PFSK-1 (cell line): ENCODE data around the gene MX2.

ENCODE experiments used
- FOXP2 ChIP-seq: optimal IDR thresholded peaks from 2 replicates; pipeline ENCODE3; 2011; ENCODE audit warnings: borderline replicate concordance, control low read depth, inconsistent platforms; ENCODE audit not compliant: insufficient read depth; ENCODE audit errors: extremely low read length, extremely low read depth
- POLR2AphosphoS5 ChIP-seq: IDR thresholded peaks from 2 replicates; pipeline ENCODE4 v1.6.1; 2012; ENCODE audit warnings: low read depth, mild to moderate bottlenecking, control low read depth, low read length, moderate library complexity
- SIN3A ChIP-seq: IDR thresholded peaks from 2 replicates; pipeline ENCODE4 v1.6.1; 2012; ENCODE audit warnings: mild to moderate bottlenecking, low read length, moderate library complexity, borderline replicate concordance; ENCODE audit not compliant: insufficient read depth
- TAF1 ChIP-seq: IDR thresholded peaks from 2 replicates; pipeline ENCODE4 v1.6.1; 2012; ENCODE audit warnings: low read length, control low read depth, borderline replicate concordance; ENCODE audit not compliant: insufficient read depth
- TF ChIP-seq, protein P1 (sequence below), 2 experiments: IDR thresholded peaks; 2 replicates each; pipeline versions ENCODE4 v1.6.1 to v1.8.0; 2011 to 2012; ENCODE audit warnings: low read depth in 2 of 2, low read length in 2 of 2, control low read depth in 1 of 2, inconsistent platforms in 1 of 2, mild to moderate bottlenecking in 1 of 2, moderate library complexity in 1 of 2; ENCODE audit not compliant: insufficient read depth in 1 of 2

DNA sequence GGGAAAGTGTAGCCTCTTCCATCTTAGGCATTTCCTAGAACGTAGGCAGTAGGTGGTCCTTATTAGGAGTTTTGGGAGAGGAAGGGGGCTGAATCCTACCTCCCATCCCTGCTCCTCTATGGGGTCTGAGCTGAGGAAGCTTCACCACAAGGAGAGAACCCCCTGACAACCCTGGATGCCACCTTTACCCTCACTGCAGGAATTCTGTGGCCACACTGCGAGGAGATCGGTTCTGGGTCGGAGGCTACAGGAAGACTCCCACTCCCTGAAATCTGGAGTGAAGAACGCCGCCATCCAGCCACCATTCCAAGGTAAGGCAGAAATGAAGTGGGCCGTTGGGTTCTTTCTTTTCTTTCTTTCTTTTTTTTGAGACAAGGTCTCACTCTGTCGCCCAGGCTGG lies 65.7 kb downstream of the MX2 start:
- TF ChIP-seq, protein P1, sequence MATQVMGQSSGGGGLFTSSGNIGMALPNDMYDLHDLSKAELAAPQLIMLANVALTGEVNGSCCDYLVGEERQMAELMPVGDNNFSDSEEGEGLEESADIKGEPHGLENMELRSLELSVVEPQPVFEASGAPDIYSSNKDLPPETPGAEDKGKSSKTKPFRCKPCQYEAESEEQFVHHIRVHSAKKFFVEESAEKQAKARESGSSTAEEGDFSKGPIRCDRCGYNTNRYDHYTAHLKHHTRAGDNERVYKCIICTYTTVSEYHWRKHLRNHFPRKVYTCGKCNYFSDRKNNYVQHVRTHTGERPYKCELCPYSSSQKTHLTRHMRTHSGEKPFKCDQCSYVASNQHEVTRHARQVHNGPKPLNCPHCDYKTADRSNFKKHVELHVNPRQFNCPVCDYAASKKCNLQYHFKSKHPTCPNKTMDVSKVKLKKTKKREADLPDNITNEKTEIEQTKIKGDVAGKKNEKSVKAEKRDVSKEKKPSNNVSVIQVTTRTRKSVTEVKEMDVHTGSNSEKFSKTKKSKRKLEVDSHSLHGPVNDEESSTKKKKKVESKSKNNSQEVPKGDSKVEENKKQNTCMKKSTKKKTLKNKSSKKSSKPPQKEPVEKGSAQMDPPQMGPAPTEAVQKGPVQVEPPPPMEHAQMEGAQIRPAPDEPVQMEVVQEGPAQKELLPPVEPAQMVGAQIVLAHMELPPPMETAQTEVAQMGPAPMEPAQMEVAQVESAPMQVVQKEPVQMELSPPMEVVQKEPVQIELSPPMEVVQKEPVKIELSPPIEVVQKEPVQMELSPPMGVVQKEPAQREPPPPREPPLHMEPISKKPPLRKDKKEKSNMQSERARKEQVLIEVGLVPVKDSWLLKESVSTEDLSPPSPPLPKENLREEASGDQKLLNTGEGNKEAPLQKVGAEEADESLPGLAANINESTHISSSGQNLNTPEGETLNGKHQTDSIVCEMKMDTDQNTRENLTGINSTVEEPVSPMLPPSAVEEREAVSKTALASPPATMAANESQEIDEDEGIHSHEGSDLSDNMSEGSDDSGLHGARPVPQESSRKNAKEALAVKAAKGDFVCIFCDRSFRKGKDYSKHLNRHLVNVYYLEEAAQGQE (IDR thresholded peaks at IDR 0.05; ENCODE audit: insufficient read depth in 1 of 2, low read depth in 2 of 2, low read length in 2 of 2), result no peak
- no peak for TF ChIP-seq TAF1
- no peak for TF ChIP-seq POLR2AphosphoS5
- TF ChIP-seq FOXP2, result no peak
- no peak for TF ChIP-seq SIN3A
